Type B pancreatic cell (in vitro differentiated cells): ENCODE measurements around the gene TOM1L1. TPM values are rescaled to one million over a fixed set of nuclear protein-coding genes. Genes with fewer than 3 reads are reported as not detected.

Experiments
- DNase-seq: peaks from one replicate; pipeline ENCODE4 v3.0.0; 2021; ENCODE audit warnings: mixed read lengths; ENCODE audit not compliant: unreplicated experiment; ENCODE audit errors: extremely low spot score
- H3K27ac Mint-ChIP-seq: 2 replicates; pipeline ENCODE4 v1.8.0; 2021; ENCODE audit warnings: mild to moderate bottlenecking, mixed read lengths
- H3K27me3 Mint-ChIP-seq: 2 replicates; pipeline ENCODE4 v1.8.0; 2021; ENCODE audit warnings: mixed read lengths
- H3K36me3 Mint-ChIP-seq: 2 replicates; pipeline ENCODE4 v1.8.0; 2021; ENCODE audit warnings: mixed read lengths
- H3K4me1 Mint-ChIP-seq: one replicate; pipeline ENCODE4 v1.8.0; 2021; ENCODE audit warnings: mixed read lengths; ENCODE audit not compliant: unreplicated experiment
- H3K4me3 Mint-ChIP-seq: 2 replicates; pipeline ENCODE4 v1.8.0; 2021; ENCODE audit warnings: mild to moderate bottlenecking, mixed read lengths
- H3K9me3 Mint-ChIP-seq: 2 replicates; pipeline ENCODE4 v1.8.0; 2021; ENCODE audit warnings: mixed read lengths
- CTCF ChIP-seq: fragments of 200-600 bp; sonication (generic); conservative IDR thresholded peaks from 2 replicates; pipeline ENCODE4 v1.5.0; 2021; ENCODE audit warnings: antibody characterized with exemption, mild to moderate bottlenecking
- total RNA-seq: library from RNA; stranded (reverse); gene quantifications from 2 replicates; pipeline ENCODE4 v1.2.1, GENCODE V29; 2021; ENCODE audit warnings: low replicate concordance

Gene TOM1L1
- total RNA-seq, 1 donor from 2014 or later, result 46.7 TPM

DNA sequence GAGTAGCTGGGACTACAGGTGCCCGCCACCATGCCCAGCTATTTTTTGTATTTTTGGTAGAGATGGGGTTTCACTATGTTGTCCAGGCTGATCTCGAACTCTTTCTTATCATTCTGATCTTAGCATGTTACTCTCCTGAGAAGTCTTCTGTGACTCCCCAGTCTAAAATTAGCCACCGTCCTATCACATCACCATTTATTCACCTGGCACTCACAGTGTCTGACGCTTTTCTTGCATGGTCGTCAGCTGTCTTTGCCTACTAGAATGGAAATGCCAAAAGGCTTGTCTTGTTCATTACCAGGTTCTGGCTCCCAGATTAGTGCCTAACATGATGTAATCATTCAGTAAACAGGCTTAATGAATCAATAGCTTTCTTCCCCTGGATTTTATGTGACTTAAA is 23.8 kb downstream of the TOM1L1 start:
- Mint-ChIP-seq H3K27me3 (no peaks in the 10 kb centered on the region), H3K27ac (no peak overlapping the region), H3K4me1 (peaks cover 3% of the 10 kb centered on the region), H3K9me3 (no peaks in the 10 kb centered on the region), H3K36me3 (peaks cover 13% of the 10 kb centered on the region), H3K4me3 (no peak overlapping the region)
- no peak for TF ChIP-seq CTCF
- no peak for DNase-seq

- no peak for TF ChIP-seq CTCF
- Mint-ChIP-seq H3K4me1 (peaks cover 7% of the 10 kb centered on the region), H3K27me3 (no peaks in the 10 kb centered on the region), H3K27ac (no peak overlapping the region), H3K9me3 (no peaks in the 10 kb centered on the region), H3K36me3 (peaks cover 15% of the 10 kb centered on the region), H3K4me3 (no peak overlapping the region)
- DNase-seq, result no peak
Observed at GRCh38 chr17:54927525-54927924, 26.9 kb downstream of the TOM1L1 start.

DNA sequence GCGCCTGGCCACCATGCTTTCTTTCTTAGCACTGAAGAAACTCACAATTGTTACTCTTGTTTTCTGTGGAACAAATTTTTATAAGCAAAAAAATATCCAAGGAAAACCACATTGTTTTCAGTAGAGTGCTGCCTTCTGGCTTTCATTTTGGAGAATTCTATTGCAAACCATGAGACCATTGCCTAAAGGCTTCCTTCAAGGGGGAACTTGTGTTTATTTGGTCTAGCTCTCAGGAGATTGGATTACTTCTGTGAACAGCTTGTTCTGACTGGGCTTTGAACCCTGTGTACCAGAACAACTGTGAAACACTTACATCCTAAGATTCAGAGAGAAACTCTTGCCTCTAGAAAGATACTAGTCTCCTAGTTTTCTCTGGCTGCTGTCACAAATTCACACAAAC is 32.1 kb downstream of the TOM1L1 start:
- Mint-ChIP-seq H3K4me1 (peaks cover 5% of the 10 kb centered on the region), H3K9me3 (no peaks in the 10 kb centered on the region), H3K27me3 (no peaks in the 10 kb centered on the region), H3K27ac (no peak overlapping the region), H3K4me3 (no peak overlapping the region), H3K36me3 (peaks cover 23% of the 10 kb centered on the region)
- no peak for DNase-seq
- no peak for TF ChIP-seq CTCF

GRCh38 chr17:54933921-54934320 is 33.3 kb downstream of the TOM1L1 start:
- no peaks in the 10 kb centered on the region for H3K9me3 Mint-ChIP-seq
- no peaks in the 10 kb centered on the region for H3K27me3 Mint-ChIP-seq
- H3K4me1 Mint-ChIP-seq, result peaks cover 4% of the 10 kb centered on the region
- peaks cover 26% of the 10 kb centered on the region for H3K36me3 Mint-ChIP-seq
- no peak overlapping the region for H3K4me3 Mint-ChIP-seq
- no peak for TF ChIP-seq CTCF
- no peak for DNase-seq
- no peak overlapping the region for H3K27ac Mint-ChIP-seq

DNA sequence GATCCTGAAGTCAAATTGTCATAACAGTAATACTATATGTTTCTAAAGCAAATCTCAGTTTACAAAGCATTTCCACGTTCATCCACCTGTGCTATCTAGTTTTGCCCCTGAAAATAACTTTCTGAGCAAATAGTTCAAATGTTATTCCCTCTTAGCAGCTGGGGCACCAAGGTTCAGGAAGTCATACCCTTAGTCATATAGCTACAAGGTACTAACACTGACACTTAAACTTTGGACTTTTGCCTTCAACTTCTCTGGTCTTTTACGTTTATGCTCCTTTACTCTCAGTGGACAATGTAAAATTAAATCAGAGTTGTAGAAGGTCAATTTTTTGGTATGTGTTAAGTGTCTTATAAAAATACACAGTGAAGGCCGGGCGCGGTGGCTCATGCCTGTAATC is 34.8 kb downstream of the TOM1L1 start:
- no peak for DNase-seq
- TF ChIP-seq CTCF, result no peak
- Mint-ChIP-seq H3K4me1 (peaks cover 4% of the 10 kb centered on the region), H3K27ac (no peak overlapping the region), H3K36me3 (peaks cover 26% of the 10 kb centered on the region), H3K4me3 (no peak overlapping the region), H3K9me3 (no peaks in the 10 kb centered on the region), H3K27me3 (no peaks in the 10 kb centered on the region)

DNA sequence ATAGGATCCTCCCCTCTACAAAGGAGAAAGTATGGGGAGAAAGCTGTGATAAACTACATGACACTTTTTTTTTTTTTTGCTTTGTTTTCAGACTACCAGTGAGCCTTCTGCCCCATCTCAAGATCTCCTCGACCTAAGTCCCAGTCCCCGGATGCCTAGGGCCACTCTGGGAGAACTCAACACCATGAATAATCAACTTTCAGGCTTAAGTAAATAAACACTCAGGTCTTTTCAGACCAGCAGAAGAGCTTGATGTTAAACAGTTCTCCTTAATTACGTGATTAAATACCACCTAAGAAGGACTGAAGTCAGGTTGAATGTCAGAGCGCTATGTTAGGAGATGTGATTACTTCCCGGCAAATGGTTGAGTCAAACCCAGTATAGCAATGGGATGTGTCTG is 36.4 kb downstream of the TOM1L1 start:
- DNase-seq, result no peak
- Mint-ChIP-seq H3K4me1 (peaks cover 2% of the 10 kb centered on the region), H3K27me3 (no peaks in the 10 kb centered on the region), H3K4me3 (no peak overlapping the region), H3K9me3 (no peaks in the 10 kb centered on the region), H3K27ac (no peak overlapping the region), H3K36me3 (peaks cover 24% of the 10 kb centered on the region)
- no peak for TF ChIP-seq CTCF
